GM21723 (cell line): ENCODE measurements around the gene TMEM54.

Source experiments
- ATAC-seq: cut with Tn5 transposase; IDR thresholded peaks from one replicate; pipeline ENCODE4 v1.9.1; 2021; ENCODE audit warnings: mild to moderate bottlenecking, moderate library complexity; ENCODE audit not compliant: unreplicated experiment

Gene TMEM54

DNA sequence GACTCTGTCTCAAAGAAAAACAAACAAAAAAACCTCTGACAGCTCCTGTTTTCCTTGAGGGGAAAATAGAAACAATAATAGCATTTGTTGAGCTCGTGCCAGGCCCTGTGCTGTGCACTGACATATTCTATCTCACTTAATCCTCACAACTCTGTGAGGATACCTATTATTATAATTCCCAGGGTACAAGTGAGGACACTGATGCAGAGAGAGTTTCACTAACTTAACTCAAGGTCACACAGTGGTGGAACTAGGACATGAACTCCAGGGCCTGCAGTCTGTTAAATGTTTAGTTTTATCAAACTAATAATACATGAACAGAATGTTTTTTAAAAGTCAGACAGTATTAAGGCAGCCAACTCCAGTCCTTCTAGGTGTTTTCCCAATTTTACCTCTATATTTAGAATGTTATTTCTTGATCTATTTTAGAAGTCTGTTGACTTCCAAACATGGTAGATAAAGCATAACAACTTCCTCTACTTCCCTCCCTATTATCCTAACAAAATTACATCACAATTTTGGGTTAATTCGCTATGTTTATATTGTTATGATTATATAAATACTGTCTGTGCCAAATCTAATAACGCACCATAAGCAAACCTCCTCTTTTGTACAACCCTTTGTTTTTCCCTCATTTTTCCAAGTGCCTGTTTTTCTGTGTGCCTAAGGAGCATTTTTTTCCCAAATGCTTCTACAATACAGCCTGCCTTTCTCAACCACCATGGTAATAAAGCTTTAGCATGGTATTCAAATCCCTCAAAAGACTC, 35.4 kb downstream of the TMEM54 start:
- no peak for ATAC-seq

DNA sequence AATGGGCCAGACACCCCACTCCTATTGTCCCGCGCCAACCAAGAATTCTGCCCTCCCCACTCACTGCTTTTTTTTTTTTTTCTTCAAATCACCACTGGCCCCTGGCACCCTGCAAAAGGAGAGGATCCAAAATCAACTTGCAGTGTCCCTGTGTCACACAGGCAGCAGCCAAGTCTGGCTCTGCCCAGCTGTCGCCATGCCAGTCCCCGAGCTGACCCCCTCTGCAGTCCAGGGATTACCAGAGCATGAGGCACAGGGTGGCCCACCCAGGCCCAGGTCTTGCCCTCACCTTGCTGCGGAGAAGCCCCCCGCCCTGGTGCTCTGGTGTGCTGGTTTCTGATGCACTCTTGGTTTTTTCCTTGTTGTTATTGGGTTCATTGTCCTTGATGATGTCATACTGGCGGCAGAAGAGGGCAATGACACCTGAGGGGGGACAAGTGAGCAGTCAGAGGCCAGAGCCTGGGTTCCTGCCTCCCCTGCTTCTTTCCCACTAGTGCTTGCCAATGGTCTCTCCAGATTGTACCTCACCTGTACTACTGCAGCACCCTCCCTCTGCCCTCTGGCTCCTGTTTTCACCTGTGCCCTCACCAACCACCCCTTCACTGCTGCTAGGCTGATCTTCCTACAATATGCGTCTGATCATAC, 36.7 kb downstream of the TMEM54 start:
- ATAC-seq: no peak

DNA sequence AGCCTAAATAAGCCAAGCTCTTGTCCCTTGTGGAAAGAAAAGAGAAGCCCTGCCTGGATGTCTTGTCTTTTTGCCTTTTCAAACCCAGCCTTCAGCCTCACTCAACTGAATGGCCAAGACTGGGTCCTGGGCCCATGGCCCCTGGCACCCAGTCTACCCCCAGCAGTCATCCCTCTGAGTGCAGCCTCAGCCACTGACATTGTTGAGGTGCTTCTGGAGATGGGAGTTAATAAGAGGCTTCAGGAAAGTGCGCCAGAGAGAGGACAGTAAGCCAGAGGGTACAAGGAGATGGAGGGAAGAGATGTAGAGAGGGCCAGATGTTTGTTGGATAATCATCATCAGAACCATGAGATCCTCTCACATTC, 37.3 kb downstream of the TMEM54 start:
- no peak for ATAC-seq

DNA sequence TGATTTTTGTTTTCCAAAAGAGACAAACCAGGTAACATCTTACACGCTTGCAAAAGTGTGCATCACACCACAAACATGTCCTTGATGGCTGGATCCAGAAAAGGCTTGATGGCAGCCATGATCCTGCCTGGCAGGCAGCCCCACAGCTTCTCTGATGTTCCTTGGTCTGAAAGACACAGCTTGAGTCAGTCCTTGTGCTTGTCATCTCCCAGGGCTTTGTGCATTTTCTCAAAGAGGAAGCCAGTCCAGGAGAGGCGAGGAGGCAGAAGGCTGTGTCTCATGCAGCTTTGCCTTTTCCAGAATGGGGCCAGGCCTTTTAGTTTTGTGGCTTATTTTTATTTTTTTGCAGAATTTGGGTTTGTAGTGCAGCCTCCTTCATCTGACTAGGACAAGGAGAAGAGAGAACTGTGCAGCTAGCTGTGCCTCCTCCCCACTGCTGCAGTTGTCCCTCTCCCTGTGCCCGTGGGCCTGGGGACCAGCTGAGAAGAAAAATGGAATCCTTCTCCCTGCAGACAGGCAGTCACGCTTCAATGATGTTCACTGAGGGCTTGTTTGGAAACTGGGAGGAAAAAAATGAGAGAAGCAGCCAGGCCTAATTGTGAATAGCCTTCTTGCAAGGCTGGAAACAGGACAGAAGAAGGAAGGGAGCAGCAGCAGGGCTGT, 37.8 kb downstream of the TMEM54 start:
- no peak for ATAC-seq

DNA sequence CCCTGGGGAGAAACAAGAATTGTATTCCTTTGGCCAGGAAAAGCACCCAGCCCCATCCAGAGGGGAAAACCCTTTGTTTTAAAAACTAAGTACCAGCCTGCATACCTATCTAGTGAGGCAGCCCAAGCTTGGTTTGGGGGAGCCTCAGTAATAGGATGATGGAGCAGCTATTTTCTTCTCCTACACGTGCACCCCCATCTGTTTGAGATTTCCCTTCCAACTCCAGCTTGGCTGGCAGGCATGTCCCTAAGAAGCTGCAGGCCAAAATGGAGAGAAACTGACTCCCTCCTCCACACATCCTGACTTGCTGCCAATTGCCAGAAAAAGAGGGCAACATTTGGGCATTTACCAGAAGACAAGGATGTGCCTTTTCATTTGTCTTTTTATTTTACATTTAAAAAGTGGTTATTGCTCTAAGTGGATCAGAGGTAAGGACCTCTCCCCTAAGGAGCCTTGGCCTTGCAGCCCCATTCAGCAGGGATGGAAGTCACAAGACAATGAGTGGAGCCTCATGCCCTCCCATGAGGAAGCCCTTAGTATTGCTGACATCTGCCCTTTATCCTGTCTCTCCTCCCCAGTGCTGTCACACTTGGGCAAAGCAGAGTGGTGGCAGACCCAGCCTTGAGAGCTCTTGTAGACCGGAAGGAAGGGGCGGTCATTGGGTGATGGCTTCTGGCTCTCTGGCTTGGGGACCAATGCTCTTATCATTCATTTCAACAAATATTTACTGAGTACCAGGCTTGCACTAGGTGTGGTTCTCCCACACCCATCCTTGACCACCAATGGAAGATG, 39.1 kb downstream of the TMEM54 start:
- no peak for ATAC-seq

DNA sequence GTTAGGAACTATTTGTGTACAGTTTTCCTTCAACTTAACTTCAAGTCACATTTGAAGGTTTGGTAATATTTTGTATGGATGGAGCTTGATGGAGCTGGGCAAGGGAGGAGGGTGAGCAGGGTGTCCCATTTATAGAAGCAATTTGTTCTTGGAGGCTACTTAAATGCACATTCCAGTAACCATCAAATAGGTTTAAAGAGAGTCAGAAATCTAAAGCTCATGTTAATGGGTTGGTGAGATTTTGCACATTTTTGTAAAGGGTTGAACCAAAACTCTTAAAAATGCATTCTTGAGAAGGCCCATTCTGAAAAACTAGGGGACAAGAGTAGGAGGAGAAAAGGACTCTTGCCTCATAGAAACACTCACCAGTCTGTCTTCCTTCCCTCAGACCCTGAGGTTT, 40.6 kb downstream of the TMEM54 start:
- ATAC-seq: no peak

DNA sequence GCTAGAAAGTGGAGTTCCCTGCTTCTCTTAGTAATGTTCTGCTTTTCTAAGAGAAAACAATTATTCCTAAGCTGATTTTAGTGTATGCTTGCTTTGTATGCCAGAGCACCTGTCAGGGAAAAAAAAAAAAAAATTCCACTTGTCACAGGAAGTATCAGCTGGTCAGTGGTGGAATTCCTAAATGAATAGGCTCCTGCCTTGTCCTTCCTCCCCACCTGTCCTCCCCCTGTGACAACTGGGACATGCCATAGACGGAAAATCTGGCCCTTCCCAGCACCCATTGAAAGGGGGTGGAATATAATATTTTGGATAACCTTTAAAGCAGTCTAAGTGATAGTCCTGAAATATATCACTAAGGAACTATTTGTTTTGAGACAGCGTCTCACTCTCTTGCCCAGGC, 41.3 kb downstream of the TMEM54 start:
- ATAC-seq: no peak

DNA sequence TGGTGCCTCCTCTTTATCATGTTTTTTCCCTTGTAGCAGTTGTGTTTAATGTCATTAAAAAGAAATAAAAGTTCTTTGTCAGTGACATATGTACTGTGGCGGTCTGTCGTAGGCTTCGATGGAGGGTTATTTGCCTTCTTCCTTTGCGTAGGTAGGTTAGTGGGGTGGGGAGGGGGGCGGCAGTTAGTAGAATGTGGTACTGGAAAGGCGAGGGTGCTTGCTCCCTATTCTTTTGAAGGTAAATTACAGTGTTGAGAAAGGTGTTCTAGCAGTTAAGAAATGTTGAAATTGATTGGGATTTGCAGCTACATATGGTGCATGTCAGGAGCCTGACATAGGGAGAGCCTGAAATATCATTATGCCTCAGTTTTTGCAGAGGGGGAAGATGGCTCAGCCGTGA, 42.4 kb downstream of the TMEM54 start:
- ATAC-seq: no peak

DNA sequence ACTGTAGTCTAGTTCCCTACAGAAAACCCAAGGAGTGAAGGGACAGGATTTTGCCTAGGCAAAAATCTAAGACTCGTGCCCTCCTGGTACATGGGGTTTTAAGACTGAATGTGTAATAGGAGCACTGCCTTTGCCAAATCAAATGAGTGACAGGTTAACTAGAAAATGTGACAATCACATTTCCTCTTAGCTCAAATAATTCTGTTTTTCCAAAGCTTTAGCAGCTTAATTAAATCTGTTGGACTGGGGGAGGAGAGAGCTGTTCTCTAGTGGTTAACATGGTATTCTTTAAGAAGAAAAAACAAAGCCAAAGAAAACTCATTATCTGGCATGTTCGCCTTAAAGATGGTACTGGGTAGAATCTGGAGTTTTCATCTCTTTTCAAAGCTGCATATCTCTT, 43.1 kb downstream of the TMEM54 start:
- ATAC-seq: no peak

DNA sequence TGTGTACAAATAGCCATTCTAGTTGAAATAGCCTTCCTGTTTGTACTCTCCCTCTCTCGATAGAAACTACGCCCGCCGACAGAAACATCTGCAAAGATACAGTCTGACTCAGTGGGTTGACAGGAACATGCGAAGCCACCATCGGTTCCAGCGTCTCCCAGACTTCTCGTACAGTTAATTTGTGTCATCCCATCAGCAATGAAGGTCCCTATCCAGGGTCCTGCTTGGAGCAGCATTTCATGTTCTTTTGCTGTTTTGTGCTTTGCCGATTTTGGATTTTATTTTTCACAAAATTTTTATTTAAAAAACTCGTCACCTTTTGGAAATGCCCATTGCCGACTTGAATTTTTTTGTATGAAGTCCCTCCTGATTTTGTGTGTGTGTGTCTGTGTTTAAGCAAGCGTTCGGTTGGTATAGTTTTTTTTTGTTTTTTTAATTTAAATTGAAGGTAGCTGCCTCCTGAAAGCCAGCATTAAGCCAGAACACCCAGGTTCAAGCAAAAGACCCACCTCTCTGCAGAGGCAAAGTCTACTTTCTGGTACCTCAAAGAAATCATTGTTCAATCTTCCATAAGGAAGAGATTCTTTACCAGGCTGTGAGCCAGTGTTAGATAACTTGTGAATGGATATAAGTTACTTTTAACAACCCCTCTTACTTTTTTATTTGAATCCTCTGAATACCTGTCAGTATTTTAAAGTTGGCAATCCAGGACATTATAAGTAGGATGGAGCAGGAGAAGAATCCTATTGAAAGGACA, 45.1 kb downstream of the TMEM54 start:
- no peak for ATAC-seq

DNA sequence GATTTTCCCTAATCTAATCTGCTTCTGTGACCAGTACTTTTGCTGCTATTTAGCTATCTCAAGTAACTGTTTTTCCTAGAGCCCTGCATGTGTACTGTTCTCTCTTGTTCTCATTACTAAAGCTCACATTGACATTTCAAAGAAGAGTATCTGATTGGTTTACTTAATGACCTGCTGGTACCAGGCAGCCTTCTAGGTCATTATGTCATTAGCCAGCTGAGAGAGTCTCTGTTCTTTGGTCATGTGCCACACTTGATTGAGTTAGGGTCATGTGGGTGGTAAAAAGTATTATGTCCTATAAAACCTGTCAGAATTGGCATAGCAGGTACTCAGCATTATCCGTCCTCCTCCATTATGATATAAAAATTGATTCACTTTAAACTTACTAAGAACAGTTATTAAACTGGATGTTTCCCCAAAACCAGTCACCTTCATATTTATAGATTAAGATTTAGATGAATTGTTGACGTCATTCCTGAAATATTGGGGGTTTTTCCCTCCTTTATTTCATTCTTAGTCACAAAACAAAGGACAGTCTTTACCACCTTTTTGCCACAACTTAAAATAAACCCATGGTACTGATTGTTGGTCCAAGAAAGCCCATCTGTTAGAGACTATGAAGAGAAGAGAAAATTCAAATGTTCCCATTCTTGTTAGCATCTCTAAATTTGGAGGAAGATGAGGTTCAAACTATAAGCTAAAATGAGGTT, 52.7 kb downstream of the TMEM54 start:
- ATAC-seq: no peak
